ENCODE measurements around the gene IFITM1.

GRCh38 chr11:271319-271715 lies 42.5 kb upstream of the IFITM1 start:
- TF ChIP-seq SKI (IDR thresholded peaks at IDR 0.05; ENCODE audit: partially characterized antibody) (no peak), RELA (CRISPR knock-in tag; IDR thresholded peaks at IDR 0.05) (no peak), MAX (IDR thresholded peaks at IDR 0.05) (no peak)
